Endothelial cell of umbilical vein (primary cell): ENCODE data around the gene ZFYVE28. TPM values are rescaled to one million over a fixed set of nuclear protein-coding genes. Genes with fewer than 3 reads are reported as not detected.

Source experiments
- BruUV-seq: library from RNA; stranded (reverse); fragments of 400-500 nt; replicated peaks from 2 replicates; lab custom pipeline; 2021; lab: Mats Ljungman, UMichigan
- CTCF ChIA-PET: fragments of 300-600, 350-600 bp; sonication (Branson Sonifier 250); formaldehyde crosslinking; loops from one replicate; lab custom pipeline; 2021; ENCODE audit warnings: antibody characterized with exemption, inconsistent platforms; lab: Charles Lee
- POLR2A ChIA-PET: fragments of 300-600, 350-600 bp; sonication (Branson Sonifier 250); formaldehyde crosslinking; loops from one replicate; lab custom pipeline; 2021; ENCODE audit warnings: antibody characterized with exemption, inconsistent platforms; lab: Charles Lee
- DNase-seq: peaks from one replicate; pipeline ENCODE4 v3.0.0-alpha.2; 2011; ENCODE audit warnings: low read depth, low spot score
- FAIRE-seq: peaks from 2 replicates; lab custom pipeline; 2011; peaks lifted over from hg19 to GRCh38; lab: Jason Lieb, UNC
- H2AFZ ChIP-seq: 2 replicates; pipeline ENCODE4 v1.6.0; 2012; ENCODE audit warnings: low read depth, low read length, control low read depth, inconsistent platforms
- H3K27ac ChIP-seq: 2 replicates; pipeline ENCODE4 v1.5.1; 2011; ENCODE audit warnings: low read depth, mild to moderate bottlenecking, control low read depth, low read length, moderate library complexity; ENCODE audit not compliant: insufficient read depth
- H3K27me3 ChIP-seq, 2 experiments: 2 replicates each; pipeline versions ENCODE4 v1.6.0 to v1.6.1; 2011; ENCODE audit warnings: low read length in 2 of 2, mixed read lengths in 1 of 2; ENCODE audit not compliant: control insufficient read depth in 2 of 2, insufficient read depth in 2 of 2
- H3K36me3 ChIP-seq, 2 experiments: 2 replicates in 1 of 2; 3 replicates in 1 of 2; pipeline ENCODE4 v1.5.1; 2011; ENCODE audit warnings: low read length in 2 of 2, mild to moderate bottlenecking in 1 of 2, moderate library complexity in 1 of 2; ENCODE audit not compliant: control insufficient read depth in 2 of 2, insufficient read depth in 2 of 2; ENCODE audit errors: extremely low read depth in 1 of 2
- H3K4me1 ChIP-seq: 3 replicates; pipeline ENCODE4 v1.5.1; 2011; ENCODE audit warnings: mild to moderate bottlenecking, low read length; ENCODE audit not compliant: control insufficient read depth, insufficient read depth; ENCODE audit errors: extremely low read depth
- H3K4me2 ChIP-seq: 2 replicates; pipeline ENCODE4 v1.6.1; 2011; ENCODE audit warnings: low read length, control low read depth, mixed read lengths; ENCODE audit not compliant: insufficient read depth
- H3K4me3 ChIP-seq, 3 experiments: fragments of 200-600 bp in 1 of 3; sonication (generic), shearing (Covaris generic) in 1 of 3; replicated peaks in 1 of 3; 2 replicates each; pipeline ENCODE4 v1.5.1; 2011 to 2016; ENCODE audit warnings: control low read depth in 3 of 3, low read length in 3 of 3, mild to moderate bottlenecking in 2 of 3, inconsistent platforms in 1 of 3, low read depth in 1 of 3, moderate library complexity in 1 of 3; ENCODE audit not compliant: insufficient read depth in 1 of 3
- H3K79me2 ChIP-seq: 2 replicates; pipeline ENCODE4 v1.6.0; 2012; ENCODE audit warnings: low read length, inconsistent platforms; ENCODE audit not compliant: control insufficient read depth, insufficient read depth
- H3K9ac ChIP-seq: replicated peaks from 2 replicates; pipeline ENCODE3; 2011; ENCODE audit warnings: low read length, control low read depth; ENCODE audit not compliant: insufficient read depth; ENCODE audit errors: extremely low read depth
- H3K9me1 ChIP-seq: replicated peaks from 3 replicates; pipeline ENCODE4 v1.6.0; 2011; ENCODE audit warnings: mild to moderate bottlenecking, low read length; ENCODE audit not compliant: control insufficient read depth, insufficient read depth; ENCODE audit errors: extremely low read depth
- H3K9me3 ChIP-seq: replicated peaks from 2 replicates; pipeline ENCODE4 v1.5.1; 2012; ENCODE audit warnings: low read length, inconsistent platforms; ENCODE audit not compliant: control insufficient read depth, insufficient read depth
- H4K20me1 ChIP-seq: replicated peaks from 2 replicates; pipeline ENCODE3; 2011; ENCODE audit warnings: mild to moderate bottlenecking, low read length; ENCODE audit not compliant: control insufficient read depth, insufficient read depth; ENCODE audit errors: extremely low read depth
- EZH2 ChIP-seq: IDR thresholded peaks from 2 replicates; pipeline ENCODE4 v1.6.1; 2012; ENCODE audit warnings: borderline replicate concordance, low read depth, mild to moderate bottlenecking, moderate library complexity, low read length, inconsistent platforms; ENCODE audit not compliant: severe bottlenecking
- GATA2 ChIP-seq: IDR thresholded peaks from 2 replicates; pipeline ENCODE4 v1.7.0; 2011; ENCODE audit warnings: low read depth, mild to moderate bottlenecking, moderate library complexity, mixed read lengths, low read length; ENCODE audit not compliant: insufficient read length, insufficient read depth
- JUN ChIP-seq: IDR thresholded peaks from 2 replicates; pipeline ENCODE4 v1.6.1; 2011; ENCODE audit warnings: borderline replicate concordance, low read depth; ENCODE audit not compliant: insufficient read length, insufficient read depth
- MYC ChIP-seq: IDR thresholded peaks from one replicate; pipeline ENCODE4 v1.6.1; 2011; ENCODE audit warnings: mild to moderate bottlenecking, low read depth, low read length
- POLR2A ChIP-seq: IDR thresholded peaks from 2 replicates; pipeline ENCODE4 v1.6.1; 2012; ENCODE audit warnings: low read depth, mild to moderate bottlenecking, control low read depth, low read length
- dilution Hi-C: fragments of 300-500 bp; cut with MboI; formaldehyde crosslinking; loops from one replicate; pipeline ENCODE4 v1.15.0; 2019; ENCODE audit warnings: low sequenced_read_pairs; ENCODE audit not compliant: extremely low pct_ligation_motif_present
- intact Hi-C: fragments of 100-400 bp; cut with micrococcal nuclease; formaldehyde crosslinking; loops from one replicate; pipeline ENCODE4 v1.10.0; 2022
- polyA plus RNA-seq, 4 experiments: library from polyadenylated mRNA; depleted of rRNA in 3 of 4; stranded (reverse) in 3 of 4; unstranded in 1 of 4; fragments of >200 nt; gene quantifications; 2 replicates each; pipeline versions ENCODE4 v1.2.1 to v1.2.3, GENCODE V29; 2011 to 2012; ENCODE audit warnings: missing spikeins in 1 of 4
- total RNA-seq: library from RNA; stranded (reverse); gene quantifications from 2 replicates; pipeline ENCODE4 v1.2.3, GENCODE V29; 2021
- TF ChIP-seq, protein P1 (sequence below), 2 donors: IDR thresholded peaks; 1 replicate in 1 of 2; 2 replicates in 1 of 2; pipeline ENCODE4 v1.5.1; 2011; ENCODE audit warnings: low read length in 2 of 2, mild to moderate bottlenecking in 2 of 2, moderate library complexity in 2 of 2, control low read depth in 1 of 2, inconsistent platforms in 1 of 2, low read depth in 1 of 2; ENCODE audit not compliant: insufficient read depth in 1 of 2; ENCODE audit errors: extremely low read depth in 1 of 2
- TF ChIP-seq, protein P2 (sequence below): IDR thresholded peaks from 2 replicates; pipeline ENCODE4 v1.6.1; 2011; ENCODE audit not compliant: insufficient read depth, insufficient read length

ZFYVE28 gene
- total and polyA plus RNA-seq, 2 donors (not counting 3 experiments of a cell fraction or from before 2014, with no cell fraction given): 5.8 to 7.1 TPM

DNA sequence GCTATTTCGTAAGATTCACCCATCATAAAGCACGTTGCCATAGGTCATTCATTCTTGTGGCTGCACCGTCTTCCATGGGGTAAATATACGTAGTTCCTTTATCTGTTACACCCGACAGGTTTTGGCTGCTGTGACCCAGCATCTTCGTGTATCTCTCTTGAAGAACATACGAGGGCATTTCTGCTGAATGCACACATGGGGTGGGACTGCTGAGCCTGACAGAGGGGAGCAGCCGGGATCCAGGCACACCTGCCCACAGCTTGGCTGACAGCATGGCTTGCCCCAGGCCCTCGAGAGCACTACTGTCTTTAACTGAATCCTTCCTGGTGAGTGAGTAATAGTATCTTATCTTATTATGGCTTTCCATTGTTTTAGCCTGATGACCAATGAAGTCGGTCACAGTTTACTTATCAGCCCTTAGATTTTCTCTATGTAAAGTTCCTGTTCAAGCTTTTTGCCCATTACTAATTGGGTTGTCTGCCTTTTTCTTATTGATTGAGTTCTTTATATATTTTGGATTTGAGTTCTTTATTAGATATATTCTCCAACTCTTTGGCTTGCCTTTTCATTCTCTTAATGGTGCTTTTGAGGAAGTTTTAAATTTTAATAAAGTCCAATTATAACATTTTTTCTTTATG is 111.6 kb downstream of the ZFYVE28 start:
- no peak overlapping the region for H3K4me2 ChIP-seq
- no TSS peak for BruUV-seq
- no peak for TF ChIP-seq GATA2
- TF ChIP-seq, protein P1, sequence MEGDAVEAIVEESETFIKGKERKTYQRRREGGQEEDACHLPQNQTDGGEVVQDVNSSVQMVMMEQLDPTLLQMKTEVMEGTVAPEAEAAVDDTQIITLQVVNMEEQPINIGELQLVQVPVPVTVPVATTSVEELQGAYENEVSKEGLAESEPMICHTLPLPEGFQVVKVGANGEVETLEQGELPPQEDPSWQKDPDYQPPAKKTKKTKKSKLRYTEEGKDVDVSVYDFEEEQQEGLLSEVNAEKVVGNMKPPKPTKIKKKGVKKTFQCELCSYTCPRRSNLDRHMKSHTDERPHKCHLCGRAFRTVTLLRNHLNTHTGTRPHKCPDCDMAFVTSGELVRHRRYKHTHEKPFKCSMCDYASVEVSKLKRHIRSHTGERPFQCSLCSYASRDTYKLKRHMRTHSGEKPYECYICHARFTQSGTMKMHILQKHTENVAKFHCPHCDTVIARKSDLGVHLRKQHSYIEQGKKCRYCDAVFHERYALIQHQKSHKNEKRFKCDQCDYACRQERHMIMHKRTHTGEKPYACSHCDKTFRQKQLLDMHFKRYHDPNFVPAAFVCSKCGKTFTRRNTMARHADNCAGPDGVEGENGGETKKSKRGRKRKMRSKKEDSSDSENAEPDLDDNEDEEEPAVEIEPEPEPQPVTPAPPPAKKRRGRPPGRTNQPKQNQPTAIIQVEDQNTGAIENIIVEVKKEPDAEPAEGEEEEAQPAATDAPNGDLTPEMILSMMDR (IDR thresholded peaks at IDR 0.05; ENCODE audit: extremely low read depth in 1 of 2, insufficient read depth in 1 of 2, low read depth in 1 of 2, low read length in 2 of 2): no peak
- no peak for TF ChIP-seq EZH2
- TF ChIP-seq JUN: no peak
- TF ChIP-seq POLR2A: no peak
- TF ChIP-seq, protein P2, sequence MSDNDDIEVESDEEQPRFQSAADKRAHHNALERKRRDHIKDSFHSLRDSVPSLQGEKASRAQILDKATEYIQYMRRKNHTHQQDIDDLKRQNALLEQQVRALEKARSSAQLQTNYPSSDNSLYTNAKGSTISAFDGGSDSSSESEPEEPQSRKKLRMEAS: no peak
- no peak for TF ChIP-seq MYC
- H3K36me3 ChIP-seq: no peaks in the 10 kb centered on the region
- POLR2A ChIA-PET: no interaction called here
- no peak overlapping the region for H3K27ac ChIP-seq
- dilution Hi-C loops (no loop called here), intact Hi-C loops (no loop called here)
- no peaks in the 10 kb centered on the region for H3K27me3 ChIP-seq
- CTCF ChIA-PET: interaction anchor here (1.3 kb wide), 1 partner anchor 19 kb away, joined by 4 read pairs; no protein-coding TSS in a partner anchor
- no peaks in the 10 kb centered on the region for H3K9me1 ChIP-seq
- no peaks in the 10 kb centered on the region for H3K79me2 ChIP-seq
- no peak overlapping the region for H3K9ac ChIP-seq
- H2AFZ ChIP-seq: no peak overlapping the region
- no peaks in the 10 kb centered on the region for H4K20me1 ChIP-seq
- H3K4me1 ChIP-seq: no peaks in the 10 kb centered on the region
- no peak for DNase-seq
- FAIRE-seq: no peak
- no peaks in the 10 kb centered on the region for H3K9me3 ChIP-seq
- no peak overlapping the region for H3K4me3 ChIP-seq
